ENCODE results near the gene TRDN.

DNA sequence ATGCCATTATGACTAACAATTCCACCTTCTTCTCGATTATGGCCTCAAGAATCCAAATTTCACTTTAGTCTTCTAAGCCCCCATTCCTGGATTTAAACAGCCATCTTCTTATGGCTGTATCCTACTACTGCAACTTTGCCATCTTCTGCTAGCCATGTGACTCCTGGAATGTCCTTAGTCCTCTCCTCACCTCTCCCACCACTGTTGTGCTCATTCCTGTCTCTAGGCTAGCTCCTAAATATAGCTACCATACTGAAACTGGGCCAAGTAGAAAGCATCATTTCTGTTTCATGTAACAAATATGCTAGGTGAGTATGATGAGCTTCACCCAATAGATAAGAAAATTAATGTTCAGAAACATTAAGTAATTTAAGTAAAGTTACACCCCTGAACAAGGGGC lies 327.6 kb downstream of the TRDN start:
- TF ChIP-seq POLR2A (IDR thresholded peaks at IDR 0.05; ENCODE audit: low read length) = no peak
- no peak for TF ChIP-seq GATA1 (IDR thresholded peaks at IDR 0.05; ENCODE audit: low read depth, low read length)

All from erythroblast (primary cell).